Amniotic epithelial cell (primary cell): Measurements from ENCODE around the gene CAPZB.

ENCODE experiments used
- DNase-seq: peaks from one replicate; pipeline ENCODE4 v3.0.0-alpha.2; 2010; ENCODE audit warnings: low read depth

Gene CAPZB

DNA sequence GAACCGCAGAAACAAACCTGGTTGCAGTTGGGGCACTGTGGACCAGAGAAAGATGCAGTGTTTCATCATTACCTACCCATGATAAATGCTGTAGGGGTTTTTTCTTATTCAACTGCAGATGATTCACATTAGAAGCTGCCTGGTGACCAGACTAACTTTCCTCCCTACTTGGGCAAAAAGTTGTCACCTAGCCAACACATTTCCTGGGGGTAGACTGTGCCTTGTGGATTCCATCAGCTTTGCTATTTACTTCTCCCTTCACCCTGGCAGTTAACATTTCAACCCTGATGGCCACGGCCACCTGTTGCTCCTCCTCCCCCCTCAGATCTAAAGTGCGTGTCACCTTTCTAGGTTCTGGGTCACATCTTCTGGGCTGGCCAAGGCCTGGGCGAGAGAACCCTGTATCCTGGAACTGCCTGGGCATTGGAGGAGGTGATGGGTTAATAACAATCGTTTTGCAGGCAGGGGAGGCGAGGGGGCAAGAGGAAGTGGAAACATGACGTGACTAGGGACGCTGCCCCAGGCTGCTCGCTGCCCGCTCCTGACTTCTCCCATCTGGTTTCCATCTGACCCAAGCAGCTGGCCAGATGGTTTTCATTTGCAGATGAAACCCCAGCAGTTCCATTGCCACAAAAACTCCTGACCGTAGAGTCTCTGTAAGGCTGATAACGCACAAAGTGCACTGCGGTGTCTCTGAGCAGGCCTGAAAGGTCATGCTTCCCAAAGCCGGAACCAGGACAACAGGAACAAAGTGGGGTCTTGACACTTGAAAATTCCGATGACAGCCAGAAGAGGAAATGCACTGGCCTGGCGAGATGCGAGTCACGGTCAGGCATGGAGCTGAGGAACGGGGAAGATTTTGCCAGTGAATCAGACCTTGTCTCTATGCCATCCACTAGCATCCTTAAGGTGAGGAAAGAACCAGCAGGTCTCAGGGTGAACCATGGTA is 36.6 kb downstream of the CAPZB start:
- peak; percentile 92 for DNase-seq

GRCh38 chr1:19447550-19447949 is 37.8 kb downstream of the CAPZB start:
- DNase-seq = no peak

DNA sequence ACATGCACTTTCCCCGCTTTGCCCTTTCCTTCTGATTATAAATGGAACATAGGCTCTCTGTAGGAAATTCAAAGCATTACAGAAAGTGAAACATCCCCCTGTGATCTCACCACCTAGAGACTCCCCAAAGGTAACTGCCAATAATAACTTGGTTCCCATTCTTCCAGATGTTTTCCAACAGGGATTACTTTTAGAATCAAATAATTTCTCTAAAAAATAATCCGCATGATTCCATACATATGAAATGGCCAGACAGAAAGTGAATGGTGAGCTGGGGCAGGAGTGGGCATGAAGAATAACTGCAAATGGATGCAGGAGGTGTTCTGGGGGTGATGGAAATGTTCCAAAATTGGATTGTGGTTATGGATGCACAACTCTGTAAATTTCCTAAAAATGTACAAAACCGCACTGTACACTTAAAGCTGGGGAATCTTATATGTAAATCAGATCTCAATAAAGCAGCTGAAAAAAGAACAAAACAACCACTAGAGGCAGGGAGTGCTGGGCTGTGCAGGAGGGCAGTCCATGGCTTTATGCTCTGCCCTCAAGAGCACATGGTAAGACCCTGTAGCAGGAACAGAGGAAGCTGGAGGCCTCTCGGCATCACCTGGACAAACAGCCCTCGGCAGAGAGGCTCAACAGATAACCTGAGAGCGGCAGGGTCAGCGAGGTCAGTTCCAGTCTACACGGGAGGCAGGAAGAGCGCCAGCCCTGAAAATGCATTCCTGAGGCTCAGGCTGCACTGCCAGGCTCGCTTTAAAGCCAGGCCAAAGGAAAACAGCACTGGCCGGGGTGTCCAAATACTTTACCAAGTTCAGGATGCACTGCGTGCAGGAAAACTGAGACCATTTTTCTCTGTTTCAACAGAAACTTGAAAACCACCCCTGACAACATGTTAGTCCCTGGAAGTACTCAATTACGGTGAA is 39.7 kb downstream of the CAPZB start:
- peak; percentile 64 for DNase-seq

GRCh38 chr1:19444296-19445021 is 40.9 kb downstream of the CAPZB start:
- no peak for DNase-seq

GRCh38 chr1:19443326-19443725 is 42.0 kb downstream of the CAPZB start:
- DNase-seq = no peak

DNA sequence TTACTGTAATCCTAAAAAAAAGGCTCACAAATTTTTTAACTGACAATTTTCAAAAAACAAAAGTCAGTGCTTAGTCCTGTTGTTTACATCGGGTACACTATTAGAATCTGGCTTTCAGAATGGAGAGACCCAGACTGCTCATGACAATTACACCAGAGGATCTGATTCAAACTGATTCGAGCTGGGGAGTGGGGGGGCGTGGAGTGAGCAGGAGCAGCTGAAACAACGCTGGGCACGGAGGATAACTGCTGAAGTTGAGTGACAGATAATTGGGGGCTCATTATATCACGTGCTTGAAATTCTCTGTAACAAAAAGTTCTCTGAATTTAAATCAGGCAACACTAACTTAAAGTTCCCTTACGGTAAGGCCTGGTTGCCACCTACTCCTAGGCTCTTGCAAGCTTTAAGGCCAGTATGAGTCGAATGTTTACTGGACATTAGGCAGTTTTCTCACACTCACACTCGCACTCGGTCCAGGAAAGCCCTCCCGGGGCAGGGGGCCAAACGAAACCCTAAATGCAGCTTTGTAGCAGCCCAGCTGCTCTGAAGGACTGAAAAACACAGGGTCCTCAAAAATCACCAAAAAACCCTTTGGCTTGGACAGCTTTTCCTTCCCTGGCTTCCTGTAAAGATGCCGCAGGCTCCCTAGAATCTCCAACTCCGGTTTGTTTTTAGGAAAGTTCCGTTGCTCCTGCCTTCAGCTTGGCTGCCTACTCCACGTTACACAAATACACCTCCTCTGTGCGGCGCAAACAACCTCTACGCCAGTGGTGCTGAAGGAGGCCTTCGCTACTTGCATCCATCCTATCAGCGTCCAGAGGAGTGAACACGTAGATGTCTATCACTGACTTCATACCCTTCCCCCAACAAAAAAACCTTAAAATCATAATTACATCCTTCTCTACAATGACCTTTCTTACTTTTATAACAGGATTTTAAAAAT is 42.9 kb downstream of the CAPZB start:
- DNase-seq = peak; percentile 64

DNA sequence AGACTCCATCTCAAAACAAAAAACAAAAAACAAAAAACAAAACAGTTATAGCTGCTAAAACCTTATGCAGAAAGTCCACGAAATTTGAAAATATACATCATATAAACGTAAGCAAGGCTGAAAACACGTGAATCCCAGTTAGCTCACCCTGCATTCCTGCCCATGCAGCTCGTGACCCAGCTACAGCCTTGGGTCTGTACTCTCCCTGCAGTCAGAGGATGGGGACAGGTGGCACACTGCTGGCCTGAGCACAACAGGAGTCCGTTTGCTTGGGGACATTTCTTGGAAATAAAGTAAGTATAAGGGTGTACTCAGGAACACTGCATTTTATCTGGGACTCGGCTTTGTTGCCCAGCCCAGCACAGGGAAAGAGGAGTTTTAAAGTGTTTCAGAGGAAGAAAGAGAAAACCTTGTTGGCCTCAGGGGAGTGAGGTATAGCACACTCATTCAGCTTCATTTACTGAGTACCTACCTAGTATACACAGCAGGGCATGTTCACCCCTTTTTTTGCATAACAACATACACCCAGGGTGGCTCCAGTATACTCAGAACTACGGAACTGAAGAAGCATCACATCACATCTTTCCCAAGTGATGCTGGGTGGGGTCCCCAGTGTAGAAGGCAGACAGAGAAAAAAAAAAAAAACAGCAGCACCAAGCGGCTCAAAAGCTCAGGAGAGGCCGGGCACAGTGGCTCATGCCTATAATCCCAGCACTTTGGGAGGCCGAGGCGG is 44.1 kb downstream of the CAPZB start:
- DNase-seq = no peak

- no peak for DNase-seq
These were observed 45.7 kb downstream of the CAPZB start for GRCh38 chr1:19439464-19440171.

DNA sequence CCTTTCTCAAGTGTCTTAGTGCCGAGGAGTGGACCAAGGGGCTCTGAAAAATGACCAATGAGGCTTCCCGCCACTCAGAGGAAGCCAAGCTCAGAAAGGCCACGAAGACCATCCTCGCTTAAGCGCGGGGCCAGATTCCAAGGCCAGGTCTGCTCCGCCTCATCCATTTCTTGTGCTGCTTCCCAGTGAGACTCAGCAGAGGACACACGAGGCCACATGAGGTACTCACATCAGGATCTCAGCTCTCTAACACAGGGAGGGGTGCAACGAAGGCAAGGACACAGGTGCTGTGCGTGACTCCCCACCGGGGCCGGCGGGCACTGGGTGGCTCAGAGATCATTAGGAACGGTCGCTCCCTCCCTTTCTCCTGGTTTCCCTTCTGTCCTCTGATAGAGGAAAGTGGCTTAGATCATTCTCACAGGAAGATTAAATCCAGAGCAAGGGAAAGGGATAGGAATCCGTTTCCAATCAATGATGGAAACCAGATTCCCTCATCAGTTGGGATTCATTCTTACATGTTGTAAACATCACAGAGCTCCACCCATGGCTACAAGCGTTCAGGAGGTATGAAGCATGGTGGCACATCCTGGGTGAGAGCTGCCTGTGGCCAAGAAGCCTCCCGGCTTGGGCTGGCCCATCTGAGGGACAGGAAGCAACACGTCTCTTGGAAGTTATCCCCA is 46.7 kb downstream of the CAPZB start:
- no peak for DNase-seq

DNA sequence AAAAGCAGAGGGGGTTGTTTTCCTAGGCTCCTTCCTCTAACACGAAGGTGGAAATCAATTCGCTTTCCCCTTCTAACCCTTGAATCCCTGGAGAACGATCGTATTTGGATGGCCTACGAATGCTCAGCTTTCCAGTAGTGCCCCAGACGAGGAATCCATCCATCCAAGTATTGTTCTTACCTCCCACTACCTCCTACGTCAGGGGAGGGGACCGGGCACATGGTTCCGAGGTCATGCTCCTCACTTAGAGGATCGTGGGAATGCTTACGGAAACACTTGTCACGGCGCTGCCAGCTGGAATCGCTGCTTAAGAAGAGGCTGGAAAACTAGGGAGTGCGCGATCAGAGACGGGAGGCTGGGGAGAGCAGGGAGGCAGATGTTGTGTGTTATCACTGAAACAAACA is 47.4 kb downstream of the CAPZB start:
- peak; percentile 49 for DNase-seq

DNA sequence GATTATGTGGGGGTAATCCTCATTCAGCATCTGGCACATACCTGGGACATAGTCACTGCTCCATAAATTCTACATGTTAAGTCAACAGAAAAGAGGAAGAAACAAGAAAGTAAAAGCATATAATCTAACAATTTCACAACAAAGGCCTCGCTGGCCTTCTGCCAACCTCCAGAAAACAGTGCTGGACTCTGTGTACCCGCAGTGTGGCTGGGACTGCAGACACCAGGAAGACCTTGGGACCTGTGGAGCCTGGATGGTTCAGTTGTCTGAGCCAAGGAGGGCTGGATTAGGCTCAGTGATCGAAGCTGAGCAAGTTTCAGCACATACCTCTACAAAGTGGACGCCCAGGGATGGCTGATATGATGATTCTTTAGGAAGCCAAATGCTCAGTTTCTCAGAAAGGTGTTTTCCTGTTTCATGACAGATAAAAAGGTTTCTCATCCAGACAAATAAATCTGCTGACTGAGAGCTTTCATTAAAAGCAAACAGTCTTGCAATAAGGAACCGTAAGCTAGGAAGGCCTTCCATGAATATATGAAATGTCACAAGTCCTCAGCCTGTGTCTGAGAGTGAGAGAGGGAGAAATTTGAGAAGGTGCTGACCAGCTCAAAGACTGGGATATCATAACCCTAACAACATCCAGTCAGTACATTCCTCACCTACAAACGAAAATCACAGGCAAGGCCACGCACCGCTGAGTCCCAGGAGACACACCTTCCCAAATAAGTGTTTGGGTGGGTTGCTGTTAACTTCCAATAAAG is 48.4 kb downstream of the CAPZB start:
- peak; percentile 66 for DNase-seq

DNA sequence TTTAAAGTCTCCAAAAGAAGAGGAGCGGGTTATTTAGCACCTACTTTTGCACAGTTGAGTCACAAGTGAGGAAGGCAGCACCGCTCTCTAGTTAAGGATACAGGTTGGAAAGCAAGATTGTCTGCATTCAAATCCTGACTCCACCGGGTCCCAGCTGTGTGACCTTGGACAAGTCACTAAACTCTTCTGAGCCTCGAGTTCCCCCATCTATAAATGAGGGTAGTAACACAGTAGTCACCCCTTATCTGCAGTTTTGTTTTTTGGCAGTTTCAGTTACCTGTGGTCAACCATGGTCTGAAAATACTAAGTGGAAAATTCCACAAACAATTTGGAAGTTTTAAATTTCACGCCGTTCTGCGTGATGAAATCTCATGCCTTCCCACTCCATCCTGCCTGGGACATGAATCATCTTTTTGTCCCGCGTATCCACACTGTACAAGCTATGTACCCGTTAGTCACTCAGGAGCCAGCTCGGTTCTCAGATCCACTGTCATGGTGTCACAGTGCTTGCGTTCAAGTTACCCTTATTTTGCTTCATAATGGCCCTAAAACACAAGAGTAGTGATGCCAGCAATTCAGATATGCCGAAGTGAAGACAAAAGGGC is 49.4 kb downstream of the CAPZB start:
- DNase-seq = peak; percentile 72

DNA sequence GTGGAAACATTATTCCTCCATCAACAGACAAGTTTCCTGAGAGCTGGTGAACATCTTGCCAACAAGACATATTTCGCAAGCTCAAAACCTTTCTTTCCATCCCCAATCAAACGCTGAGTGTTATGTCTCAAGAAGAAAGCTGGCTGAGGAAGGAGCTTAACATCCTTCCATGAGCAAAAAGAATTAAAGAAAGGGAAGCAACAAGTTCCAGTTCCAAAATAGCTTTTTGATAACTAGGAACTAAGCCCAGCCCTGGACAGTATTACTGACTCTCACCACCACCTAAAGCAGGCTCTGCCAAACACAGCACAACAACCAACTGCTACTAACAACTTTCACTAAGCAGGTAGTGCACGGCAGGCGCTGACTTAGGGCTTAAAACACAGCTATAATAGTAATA is 50.2 kb downstream of the CAPZB start:
- peak; percentile 90 for DNase-seq

- no peak for DNase-seq
These were observed 51.7 kb downstream of the CAPZB start for GRCh38 chr1:19433719-19433998.

- DNase-seq = peak; percentile 60
These were observed 52.2 kb downstream of the CAPZB start for GRCh38 chr1:19432943-19433718.

DNA sequence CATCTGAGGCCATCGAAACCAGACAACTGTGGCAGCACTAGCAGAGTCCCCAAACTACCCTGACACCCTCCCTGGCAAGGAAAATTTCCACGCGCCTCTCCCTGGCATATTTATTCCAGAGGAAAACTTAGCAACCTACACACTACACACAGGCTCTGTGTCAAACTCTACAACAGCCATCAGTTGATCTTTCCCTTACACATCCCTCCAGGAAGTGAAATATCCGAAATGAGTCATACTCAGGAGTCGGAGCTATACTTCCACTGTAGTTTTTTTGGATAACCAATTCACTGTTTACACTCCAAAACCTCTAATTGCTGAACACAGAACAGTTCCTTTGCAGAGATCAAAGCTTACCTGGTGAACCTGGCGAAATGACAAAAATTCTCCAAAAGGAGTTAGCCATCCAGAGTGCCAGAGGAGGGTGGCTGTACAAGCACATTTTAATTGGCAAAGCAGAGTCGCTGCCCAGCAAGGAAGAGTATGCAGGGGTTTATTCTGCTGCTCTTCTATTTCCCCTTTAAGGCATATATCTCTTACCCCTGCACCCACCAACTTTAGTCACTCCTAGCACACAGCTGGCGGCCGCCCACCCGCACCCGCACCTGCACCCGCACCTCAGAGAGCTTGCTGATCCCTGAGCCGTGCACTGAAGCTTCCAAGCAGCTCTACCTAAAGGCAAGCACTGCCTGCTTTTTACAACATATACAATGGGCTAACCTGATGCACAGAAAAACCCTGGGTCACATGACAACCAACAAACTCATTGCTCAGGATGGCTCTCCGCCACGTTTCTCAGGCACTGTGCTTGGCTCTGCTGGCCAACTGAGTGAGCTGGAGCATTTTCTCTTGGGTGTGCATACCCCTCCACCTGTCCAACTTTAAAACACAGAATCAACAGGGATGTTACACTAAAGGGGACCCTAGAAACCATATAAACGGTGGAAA is 54.9 kb downstream of the CAPZB start:
- peak; percentile 71 for DNase-seq
